GM18511 (cell line): Measurements from ENCODE around the gene SORCS2.

ENCODE experiments used
- ATAC-seq: cut with Tn5 transposase; IDR thresholded peaks from one replicate; pipeline ENCODE4 v1.9.1; 2021; ENCODE audit warnings: mild to moderate bottlenecking, moderate library complexity; ENCODE audit not compliant: unreplicated experiment

SORCS2 gene

GRCh38 chr4:7536876-7537275 lies 344.5 kb downstream of the SORCS2 start:
- no peak for ATAC-seq

- no peak for ATAC-seq
Observed at GRCh38 chr4:7537853-7538400, 345.6 kb downstream of the SORCS2 start.

GRCh38 chr4:7538518-7538917 lies 346.2 kb downstream of the SORCS2 start:
- no peak for ATAC-seq

GRCh38 chr4:7539186-7539585 lies 346.8 kb downstream of the SORCS2 start:
- ATAC-seq: no peak

- ATAC-seq: no peak
Observed at GRCh38 chr4:7539659-7540058, 347.3 kb downstream of the SORCS2 start.

GRCh38 chr4:7540206-7540605 lies 347.9 kb downstream of the SORCS2 start:
- ATAC-seq: no peak

- no peak for ATAC-seq
Observed at GRCh38 chr4:7540654-7541413, 348.5 kb downstream of the SORCS2 start.

GRCh38 chr4:7541414-7541810 lies 349.1 kb downstream of the SORCS2 start:
- ATAC-seq: no peak

- no peak for ATAC-seq
Observed at GRCh38 chr4:7542781-7543180, 350.4 kb downstream of the SORCS2 start.

- ATAC-seq: no peak
Observed at GRCh38 chr4:7546152-7546808, 353.9 kb downstream of the SORCS2 start.

GRCh38 chr4:7546809-7547367 lies 354.6 kb downstream of the SORCS2 start:
- no peak for ATAC-seq

- no peak for ATAC-seq
Observed at GRCh38 chr4:7547368-7548040, 355.2 kb downstream of the SORCS2 start.

GRCh38 chr4:7549866-7550265 lies 357.5 kb downstream of the SORCS2 start:
- no peak for ATAC-seq

GRCh38 chr4:7552466-7552865 lies 360.1 kb downstream of the SORCS2 start:
- ATAC-seq: no peak

GRCh38 chr4:7553280-7553679 lies 360.9 kb downstream of the SORCS2 start:
- no peak for ATAC-seq

- no peak for ATAC-seq
Observed at GRCh38 chr4:7554905-7555304, 362.6 kb downstream of the SORCS2 start.

GRCh38 chr4:7556558-7556957 lies 364.2 kb downstream of the SORCS2 start:
- no peak for ATAC-seq

GRCh38 chr4:7557456-7557855 lies 365.1 kb downstream of the SORCS2 start:
- ATAC-seq: no peak

- no peak for ATAC-seq
Observed at GRCh38 chr4:7558436-7558835, 366.1 kb downstream of the SORCS2 start.

- ATAC-seq: no peak
Observed at GRCh38 chr4:7559316-7559715, 367.0 kb downstream of the SORCS2 start.

GRCh38 chr4:7559741-7560395 lies 367.5 kb downstream of the SORCS2 start:
- no peak for ATAC-seq
